HepG2 (cell line): Measurements from ENCODE around the gene ACTR1B. TPM values are rescaled to one million over a fixed set of nuclear protein-coding genes. Genes with fewer than 3 reads are reported as not detected.

Source experiments
- IRF2 ChIP-seq: IDR thresholded peaks from 2 replicates; pipeline ENCODE4 v1.6.1; 2018; ENCODE audit warnings: missing genetic modification reagents, missing compliant biosample characterization
- KDM1A ChIP-seq: IDR thresholded peaks from 2 replicates; pipeline ENCODE4 v1.6.1; 2016; ENCODE audit warnings: missing compliant biosample characterization
- MXD3 ChIP-seq: IDR thresholded peaks from 2 replicates; pipeline ENCODE4 v1.6.1; 2016; ENCODE audit warnings: mild to moderate bottlenecking, missing biosample characterization, missing genetic modification reagents
- NFAT5 ChIP-seq: sonication (generic); formaldehyde crosslinking; IDR thresholded peaks from 2 replicates; pipeline ENCODE4 v1.4.0; 2020; ENCODE audit warnings: missing genetic modification reagents
- PTBP1 ChIP-seq: fragments of 200-400 bp; formaldehyde crosslinking; IDR thresholded peaks from 2 replicates; pipeline ENCODE4 v1.6.1; 2018; ENCODE audit warnings: low read length, low read depth; ENCODE audit not compliant: poor library complexity, severe bottlenecking
- ZNF121 ChIP-seq: sonication (generic); formaldehyde crosslinking; IDR thresholded peaks from 2 replicates; pipeline ENCODE4 v1.5.0; 2020; ENCODE audit warnings: mild to moderate bottlenecking, missing genetic modification reagents
- ZNF569 ChIP-seq: sonication (generic); formaldehyde crosslinking; IDR thresholded peaks from 2 replicates; pipeline ENCODE4 v1.5.0; 2020; ENCODE audit warnings: mild to moderate bottlenecking, missing genetic modification reagents, moderate library complexity, borderline replicate concordance
- ZNF605 ChIP-seq: sonication (generic); formaldehyde crosslinking; IDR thresholded peaks from 2 replicates; pipeline ENCODE4 v1.8.0; 2022; ENCODE audit warnings: mild to moderate bottlenecking, missing genetic modification reagents
- ZNF720 ChIP-seq: sonication (generic); formaldehyde crosslinking; IDR thresholded peaks from 2 replicates; pipeline ENCODE4 v1.4.0; 2020; ENCODE audit warnings: missing genetic modification reagents
- ZNF775 ChIP-seq: sonication (generic); formaldehyde crosslinking; IDR thresholded peaks from 2 replicates; pipeline ENCODE4 v1.4.0; 2020; ENCODE audit warnings: missing genetic modification reagents, mild to moderate bottlenecking, moderate library complexity, borderline replicate concordance
- polyA plus RNA-seq, 8 experiments: library from polyadenylated mRNA; depleted of rRNA in 3 of 8; stranded (reverse) in 7 of 8; unstranded in 1 of 8; fragments of >200 nt; fragmentation: Illumina TruSeq in 4 of 8; extraction: Trizol in 4 of 8; gene quantifications; 2 replicates each; pipeline versions ENCODE4 v1.2.1 to v1.2.3, GENCODE V29; 2011 to 2016; ENCODE audit warnings: low read depth in 4 of 8, missing spikeins in 1 of 8, mixed read lengths in 1 of 8; ENCODE audit not compliant: insufficient read depth in 1 of 8
- total RNA-seq, 5 experiments: library from RNA; depleted of rRNA; stranded (reverse); fragments of >200 nt; fragmentation: Illumina TruSeq; extraction: Trizol; gene quantifications; 2 replicates each; pipeline ENCODE4 v1.2.3, GENCODE V29; 2016; ENCODE audit warnings: low read depth in 1 of 5
- TF ChIP-seq, protein P1 (sequence below): IDR thresholded peaks from 2 replicates; pipeline ENCODE4 v1.6.1; 2016; ENCODE audit warnings: low read depth
- TF ChIP-seq, protein P2 (sequence below): sonication (generic); formaldehyde crosslinking; conservative IDR thresholded peaks from 2 replicates; pipeline ENCODE4 v1.8.0; 2022; ENCODE audit warnings: mild to moderate bottlenecking, moderate library complexity, missing genetic modification reagents
- TF ChIP-seq, protein P3 (sequence below): sonication (generic); formaldehyde crosslinking; IDR thresholded peaks from 2 replicates; pipeline ENCODE4 v1.4.0; 2020; ENCODE audit warnings: mild to moderate bottlenecking, missing genetic modification reagents, borderline replicate concordance
- TF ChIP-seq, protein P4 (sequence below): fragments of 450-650 bp; IDR thresholded peaks from 2 replicates; pipeline ENCODE4 v1.6.1; 2016
- TF ChIP-seq, protein P5 (sequence below): sonication (generic); formaldehyde crosslinking; IDR thresholded peaks from 2 replicates; pipeline ENCODE4 v1.5.0; 2020; ENCODE audit warnings: missing genetic modification reagents

The ACTR1B gene
- total and polyA plus RNA-seq, 2 of the 13 experiments (the other 11 are each of a cell fraction or from before 2014, with no cell fraction given) = 61.7 to 76.7 TPM

- TF ChIP-seq KDM1A (CRISPR knock-in tag) (no peak), NFAT5 (CRISPR knock-in tag) (no peak), ZNF775 (no peak), ZNF569 (CRISPR knock-in tag) (no peak), ZNF720 (CRISPR knock-in tag) (0 out of 2 replicates have a peak, but pooled peaks have one; percentile 84), IRF2 (no peak), ZNF605 (CRISPR knock-in tag) (no peak), ZNF121 (CRISPR knock-in tag) (no peak), PTBP1 (no peak), MXD3 (CRISPR knock-in tag) (0 out of 2 replicates have a peak, but pooled peaks have one; percentile 1)
- TF ChIP-seq, protein P1, sequence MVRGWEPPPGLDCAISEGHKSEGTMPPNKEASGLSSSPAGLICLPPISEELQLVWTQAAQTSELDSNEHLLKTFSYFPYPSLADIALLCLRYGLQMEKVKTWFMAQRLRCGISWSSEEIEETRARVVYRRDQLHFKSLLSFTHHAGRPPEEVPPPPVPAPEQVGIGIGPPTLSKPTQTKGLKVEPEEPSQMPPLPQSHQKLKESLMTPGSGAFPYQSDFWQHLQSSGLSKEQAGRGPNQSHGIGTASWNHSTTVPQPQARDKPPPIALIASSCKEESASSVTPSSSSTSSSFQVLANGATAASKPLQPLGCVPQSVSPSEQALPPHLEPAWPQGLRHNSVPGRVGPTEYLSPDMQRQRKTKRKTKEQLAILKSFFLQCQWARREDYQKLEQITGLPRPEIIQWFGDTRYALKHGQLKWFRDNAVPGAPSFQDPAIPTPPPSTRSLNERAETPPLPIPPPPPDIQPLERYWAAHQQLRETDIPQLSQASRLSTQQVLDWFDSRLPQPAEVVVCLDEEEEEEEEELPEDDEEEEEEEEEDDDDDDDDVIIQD (CRISPR knock-in tag) = no peak
- TF ChIP-seq, protein P2, sequence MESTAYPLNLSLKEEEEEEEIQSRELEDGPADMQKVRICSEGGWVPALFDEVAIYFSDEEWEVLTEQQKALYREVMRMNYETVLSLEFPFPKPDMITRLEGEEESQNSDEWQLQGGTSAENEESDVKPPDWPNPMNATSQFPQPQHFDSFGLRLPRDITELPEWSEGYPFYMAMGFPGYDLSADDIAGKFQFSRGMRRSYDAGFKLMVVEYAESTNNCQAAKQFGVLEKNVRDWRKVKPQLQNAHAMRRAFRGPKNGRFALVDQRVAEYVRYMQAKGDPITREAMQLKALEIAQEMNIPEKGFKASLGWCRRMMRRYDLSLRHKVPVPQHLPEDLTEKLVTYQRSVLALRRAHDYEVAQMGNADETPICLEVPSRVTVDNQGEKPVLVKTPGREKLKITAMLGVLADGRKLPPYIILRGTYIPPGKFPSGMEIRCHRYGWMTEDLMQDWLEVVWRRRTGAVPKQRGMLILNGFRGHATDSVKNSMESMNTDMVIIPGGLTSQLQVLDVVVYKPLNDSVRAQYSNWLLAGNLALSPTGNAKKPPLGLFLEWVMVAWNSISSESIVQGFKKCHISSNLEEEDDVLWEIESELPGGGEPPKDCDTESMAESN = no peak
- TF ChIP-seq, protein P3, sequence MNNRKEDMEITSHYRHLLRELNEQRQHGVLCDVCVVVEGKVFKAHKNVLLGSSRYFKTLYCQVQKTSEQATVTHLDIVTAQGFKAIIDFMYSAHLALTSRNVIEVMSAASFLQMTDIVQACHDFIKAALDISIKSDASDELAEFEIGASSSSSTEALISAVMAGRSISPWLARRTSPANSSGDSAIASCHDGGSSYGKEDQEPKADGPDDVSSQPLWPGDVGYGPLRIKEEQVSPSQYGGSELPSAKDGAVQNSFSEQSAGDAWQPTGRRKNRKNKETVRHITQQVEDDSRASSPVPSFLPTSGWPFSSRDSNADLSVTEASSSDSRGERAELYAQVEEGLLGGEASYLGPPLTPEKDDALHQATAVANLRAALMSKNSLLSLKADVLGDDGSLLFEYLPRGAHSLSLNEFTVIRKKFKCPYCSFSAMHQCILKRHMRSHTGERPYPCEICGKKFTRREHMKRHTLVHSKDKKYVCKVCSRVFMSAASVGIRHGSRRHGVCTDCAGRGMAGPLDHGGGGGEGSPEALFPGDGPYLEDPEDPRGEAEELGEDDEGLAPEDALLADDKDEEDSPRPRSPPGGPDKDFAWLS (CRISPR knock-in tag) = 0 out of 2 replicates have a peak, but pooled peaks have one; percentile 81
- TF ChIP-seq, protein P4, sequence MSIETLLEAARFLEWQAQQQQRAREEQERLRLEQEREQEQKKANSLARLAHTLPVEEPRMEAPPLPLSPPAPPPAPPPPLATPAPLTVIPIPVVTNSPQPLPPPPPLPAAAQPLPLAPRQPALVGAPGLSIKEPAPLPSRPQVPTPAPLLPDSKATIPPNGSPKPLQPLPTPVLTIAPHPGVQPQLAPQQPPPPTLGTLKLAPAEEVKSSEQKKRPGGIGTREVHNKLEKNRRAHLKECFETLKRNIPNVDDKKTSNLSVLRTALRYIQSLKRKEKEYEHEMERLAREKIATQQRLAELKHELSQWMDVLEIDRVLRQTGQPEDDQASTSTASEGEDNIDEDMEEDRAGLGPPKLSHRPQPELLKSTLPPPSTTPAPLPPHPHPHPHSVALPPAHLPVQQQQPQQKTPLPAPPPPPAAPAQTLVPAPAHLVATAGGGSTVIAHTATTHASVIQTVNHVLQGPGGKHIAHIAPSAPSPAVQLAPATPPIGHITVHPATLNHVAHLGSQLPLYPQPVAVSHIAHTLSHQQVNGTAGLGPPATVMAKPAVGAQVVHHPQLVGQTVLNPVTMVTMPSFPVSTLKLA = no peak
- TF ChIP-seq, protein P5, sequence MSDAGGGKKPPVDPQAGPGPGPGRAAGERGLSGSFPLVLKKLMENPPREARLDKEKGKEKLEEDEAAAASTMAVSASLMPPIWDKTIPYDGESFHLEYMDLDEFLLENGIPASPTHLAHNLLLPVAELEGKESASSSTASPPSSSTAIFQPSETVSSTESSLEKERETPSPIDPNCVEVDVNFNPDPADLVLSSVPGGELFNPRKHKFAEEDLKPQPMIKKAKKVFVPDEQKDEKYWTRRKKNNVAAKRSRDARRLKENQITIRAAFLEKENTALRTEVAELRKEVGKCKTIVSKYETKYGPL = no peak
Observed at GRCh38 chr2:97645112-97645694, 18.6 kb downstream of the ACTR1B start (continued).
